ENCODE results near the gene BBS4. TPM values are rescaled to one million over a fixed set of nuclear protein-coding genes. Genes with fewer than 3 reads are reported as not detected.

Gene BBS4
- total and polyA plus RNA-seq, 2 donors from 2014 or later, result 17.2 to 29.3 TPM

GRCh38 chr15:72766780-72767179 is 80.8 kb downstream of the BBS4 start:
- Histone ChIP-seq H3K27me3 (ENCODE audit: control insufficient read depth, insufficient read depth, low read length) (no peaks in the 10 kb centered on the region), H3K4me3 (ENCODE audit: low read length in 3 of 3) (no peak overlapping the region), H3K9ac (ENCODE audit: low read length in 3 of 3) (no peak overlapping the region), H3K9me3 (ENCODE audit: control insufficient read depth in 2 of 3, insufficient read depth in 1 of 3, low read length in 3 of 3) (peaks cover 0 to 9% (median 2%) of the 10 kb centered on the region in 3 donors), H3K36me3 (ENCODE audit: control insufficient read depth in 2 of 3, insufficient read depth in 3 of 3, low read length in 3 of 3) (peaks cover 2 to 11% (median 8%) of the 10 kb centered on the region in 3 donors), H3K4me1 (ENCODE audit: control insufficient read depth in 2 of 3, insufficient read depth in 2 of 3, low read depth in 1 of 3, low read length in 3 of 3) (no peaks in the 10 kb centered on the region), H3K27ac (ENCODE audit: low read depth in 2 of 2, low read length in 2 of 2) (no peak overlapping the region)
- DNase-seq (no peak), FAIRE-seq (no peak)
- TF ChIP-seq, protein P1, sequence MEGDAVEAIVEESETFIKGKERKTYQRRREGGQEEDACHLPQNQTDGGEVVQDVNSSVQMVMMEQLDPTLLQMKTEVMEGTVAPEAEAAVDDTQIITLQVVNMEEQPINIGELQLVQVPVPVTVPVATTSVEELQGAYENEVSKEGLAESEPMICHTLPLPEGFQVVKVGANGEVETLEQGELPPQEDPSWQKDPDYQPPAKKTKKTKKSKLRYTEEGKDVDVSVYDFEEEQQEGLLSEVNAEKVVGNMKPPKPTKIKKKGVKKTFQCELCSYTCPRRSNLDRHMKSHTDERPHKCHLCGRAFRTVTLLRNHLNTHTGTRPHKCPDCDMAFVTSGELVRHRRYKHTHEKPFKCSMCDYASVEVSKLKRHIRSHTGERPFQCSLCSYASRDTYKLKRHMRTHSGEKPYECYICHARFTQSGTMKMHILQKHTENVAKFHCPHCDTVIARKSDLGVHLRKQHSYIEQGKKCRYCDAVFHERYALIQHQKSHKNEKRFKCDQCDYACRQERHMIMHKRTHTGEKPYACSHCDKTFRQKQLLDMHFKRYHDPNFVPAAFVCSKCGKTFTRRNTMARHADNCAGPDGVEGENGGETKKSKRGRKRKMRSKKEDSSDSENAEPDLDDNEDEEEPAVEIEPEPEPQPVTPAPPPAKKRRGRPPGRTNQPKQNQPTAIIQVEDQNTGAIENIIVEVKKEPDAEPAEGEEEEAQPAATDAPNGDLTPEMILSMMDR (IDR thresholded peaks at IDR 0.05; ENCODE audit: borderline replicate concordance, extremely low read depth, insufficient read depth), result no peak
- intact Hi-C loops (cut with DNase I), result no loop called here

- TF ChIP-seq, protein P1 (IDR thresholded peaks at IDR 0.05; ENCODE audit: borderline replicate concordance, extremely low read depth, insufficient read depth), result no peak
- H3K4me3 ChIP-seq (ENCODE audit: low read length in 3 of 3), result no peak overlapping the region
- H3K9ac ChIP-seq (ENCODE audit: low read length in 3 of 3), result no peak overlapping the region
- H3K4me1 ChIP-seq (ENCODE audit: control insufficient read depth in 2 of 3, insufficient read depth in 2 of 3, low read depth in 1 of 3, low read length in 3 of 3), result peaks cover 0 to 5% (median 0%) of the 10 kb centered on the region in 3 donors
- no peaks in the 10 kb centered on the region for H3K27me3 ChIP-seq (ENCODE audit: control insufficient read depth, insufficient read depth, low read length)
- FAIRE-seq (no peak), DNase-seq (no peak)
- H3K36me3 ChIP-seq (ENCODE audit: control insufficient read depth in 2 of 3, insufficient read depth in 3 of 3, low read length in 3 of 3), result peaks cover 2 to 17% (median 16%) of the 10 kb centered on the region in 3 donors
- intact Hi-C loops (cut with DNase I), result no loop called here
- peaks cover 0 to 9% (median 2%) of the 10 kb centered on the region in 3 donors for H3K9me3 ChIP-seq (ENCODE audit: control insufficient read depth in 2 of 3, insufficient read depth in 1 of 3, low read length in 3 of 3)
- no peak overlapping the region for H3K27ac ChIP-seq (ENCODE audit: low read depth in 2 of 2, low read length in 2 of 2)
These were observed 84.8 kb downstream of the BBS4 start for GRCh38 chr15:72770673-72771328.

DNA sequence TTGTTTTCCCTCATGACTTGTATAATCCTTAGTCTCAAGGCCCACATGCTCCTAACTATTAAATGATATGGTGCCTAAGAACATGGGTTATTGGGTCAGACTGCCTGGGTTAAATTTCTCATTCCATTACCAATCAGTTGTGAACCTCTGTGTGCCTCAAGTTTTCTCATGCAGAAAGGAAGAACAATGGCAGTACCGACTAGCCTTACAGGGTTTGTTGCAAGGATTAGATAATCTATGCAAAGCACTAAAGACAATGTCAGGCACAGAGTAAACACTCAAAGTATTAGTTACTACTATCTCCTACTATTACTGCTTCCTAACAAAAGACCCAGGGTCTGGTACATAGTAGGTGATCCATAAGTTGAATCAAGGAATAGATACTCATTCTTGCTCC is 85.3 kb downstream of the BBS4 start:
- FAIRE-seq, result no peak
- Histone ChIP-seq H3K27ac (ENCODE audit: low read depth in 2 of 2, low read length in 2 of 2) (no peak overlapping the region), H3K9ac (ENCODE audit: low read length in 3 of 3) (no peak overlapping the region), H3K27me3 (ENCODE audit: control insufficient read depth, insufficient read depth, low read length) (no peaks in the 10 kb centered on the region), H3K4me1 (ENCODE audit: control insufficient read depth in 2 of 3, insufficient read depth in 2 of 3, low read depth in 1 of 3, low read length in 3 of 3) (peaks cover 0 to 5% (median 0%) of the 10 kb centered on the region in 3 donors), H3K9me3 (ENCODE audit: control insufficient read depth in 2 of 3, insufficient read depth in 1 of 3, low read length in 3 of 3) (peaks cover 0 to 7% (median 2%) of the 10 kb centered on the region in 3 donors), H3K4me3 (ENCODE audit: low read length in 3 of 3) (no peak overlapping the region), H3K36me3 (ENCODE audit: control insufficient read depth in 2 of 3, insufficient read depth in 3 of 3, low read length in 3 of 3) (peaks cover 2 to 16% (median 14%) of the 10 kb centered on the region in 3 donors)
- no peak for DNase-seq
- intact Hi-C loops (cut with DNase I), result no loop called here
- TF ChIP-seq, protein P1 (IDR thresholded peaks at IDR 0.05; ENCODE audit: borderline replicate concordance, extremely low read depth, insufficient read depth), result no peak

Measured in kidney (tissue), 14 donors.